Naive thymus-derived CD8-positive, alpha-beta T cell (primary cell): Measurements from ENCODE around the gene TIMM10. TPM values are rescaled to one million over a fixed set of nuclear protein-coding genes. Genes with fewer than 3 reads are reported as not detected.

Experiments used
- ATAC-seq, 2 donors: fragments of 150-1000 bp; cut with Tn5 transposase in 1 of 2; sonication (Bioruptor Pico), chemical (Tn5 transposase) in 1 of 2; 1 replicate in 1 of 2; 2 replicates in 1 of 2; pipeline ENCODE4 v1.10.0; 2021; ENCODE audit warnings: mild to moderate bottlenecking in 2 of 2, moderate library complexity in 2 of 2
- POLR2A ChIA-PET: fragments of 350-600 bp; sonication (Branson Sonifier 250); formaldehyde crosslinking; loops from one replicate; lab custom pipeline; 2021; ENCODE audit warnings: antibody characterized with exemption; lab: Charles Lee
- DNase-seq, 10 donors: peaks; one replicate each; pipeline versions ENCODE4 v3.0.0 to v3.0.0-alpha.2; 2020 to 2022
- H3K27ac Mint-ChIP-seq, 10 donors: one replicate each; pipeline ENCODE4 v1.8.0; 2020 to 2022; ENCODE audit warnings: mild to moderate bottlenecking in 10 of 10, mixed read lengths in 10 of 10, moderate library complexity in 4 of 10, inconsistent platforms in 1 of 10
- H3K27me3 Mint-ChIP-seq, 5 donors: one replicate each; pipeline ENCODE4 v1.8.0; 2021 to 2022; ENCODE audit warnings: mixed read lengths in 5 of 5
- H3K36me3 Mint-ChIP-seq, 3 donors: one replicate each; pipeline ENCODE4 v1.8.0; 2020 to 2022; ENCODE audit warnings: mixed read lengths in 3 of 3, mild to moderate bottlenecking in 2 of 3, inconsistent platforms in 1 of 3
- H3K4me1 Mint-ChIP-seq, 4 donors: one replicate each; pipeline ENCODE4 v1.8.0; 2021 to 2022; ENCODE audit warnings: mixed read lengths in 4 of 4
- H3K4me3 Mint-ChIP-seq, 10 donors: one replicate each; pipeline ENCODE4 v1.8.0; 2020 to 2022; ENCODE audit warnings: mild to moderate bottlenecking in 10 of 10, mixed read lengths in 10 of 10, moderate library complexity in 6 of 10, inconsistent platforms in 1 of 10
- H3K9me3 Mint-ChIP-seq, 9 donors: one replicate each; pipeline ENCODE4 v1.8.0; 2020 to 2022; ENCODE audit warnings: mixed read lengths in 9 of 9, mild to moderate bottlenecking in 3 of 9, inconsistent platforms in 1 of 9, moderate library complexity in 1 of 9
- polyA plus RNA-seq, 3 donors: library from polyadenylated mRNA; unstranded; fragments of 300-500 nt; fragmentation: Illumina TruSeq; gene quantifications; one replicate each; pipeline ENCODE4 v1.2.3, GENCODE V29; 2021
- total RNA-seq, 8 experiments: library from RNA in 2 of 8; stranded (reverse) in 2 of 8; gene quantifications; one replicate each; pipeline ENCODE4 v1.2.3 and lab custom pipeline; 2021 to 2026

TIMM10 gene
- total RNA-seq (10 to 100 TPM; 26.6 to 30.2 TPM), polyA plus RNA-seq (10 to 100 TPM; 66.1 to 86.5 (median 70.5) TPM), total RNA-seq (lab: John Stamatoyannopoulos, UW) (8.9 to 49.3 (median 12.7) reads per million in 6 experiments)

- Mint-ChIP-seq H3K27me3 (no peaks in the 10 kb centered on the region), H3K27ac (peak within 1 kb of the TSS; percentile 95 to 99 (median 96)), H3K4me3 (peak within 1 kb of the TSS; percentile 88 to 98 (median 94)), H3K9me3 (no peaks in the 10 kb centered on the region), H3K4me1 (peaks cover 10 to 39% (median 38%) of the 10 kb centered on the region in 4 donors), H3K36me3 (peaks cover 0 to 6% (median 0%) of the 10 kb centered on the region in 3 donors)
- POLR2A ChIA-PET = interaction anchor here (1.2 to 6.1 kb wide), 9 partner anchors 11 to 205 kb away, joined by 3 to 39 read pairs (median 5); partner anchors contain the start of genes SLC43A1, SSRP1 and UBE2L6
- peak; percentile 78 to 98 (median 94) for DNase-seq
- peak; percentile 91 to 93 for ATAC-seq
These were observed at the start of gene TIMM10 for GRCh38 chr11:57530596-57531507. TSS of gene TIMM10 (minus strand) at chr11:57530754. CDS start at chr11:57530189, 565 bp downstream.

- peaks cover 2 to 10% (median 4%) of the 10 kb centered on the region in 5 donors for H3K27me3 Mint-ChIP-seq
- no peak for ATAC-seq
- no peaks in the 10 kb centered on the region for H3K36me3 Mint-ChIP-seq
- DNase-seq = no peak
- H3K27ac Mint-ChIP-seq = no peak overlapping the region
- POLR2A ChIA-PET = interaction anchor here (0.7 kb wide), 1 partner anchor 14 kb away, joined by 3 read pairs; no protein-coding TSS in a partner anchor
- peaks cover 2 to 13% (median 11%) of the 10 kb centered on the region in 4 donors for H3K4me1 Mint-ChIP-seq
- no peak overlapping the region for H3K4me3 Mint-ChIP-seq
- H3K9me3 Mint-ChIP-seq = no peaks in the 10 kb centered on the region
These were observed 43.5 kb upstream of the TIMM10 start for GRCh38 chr11:57574061-57574460.

GRCh38 chr11:57571606-57572005 is 41.1 kb upstream of the TIMM10 start:
- no peaks in the 10 kb centered on the region for H3K9me3 Mint-ChIP-seq
- POLR2A ChIA-PET = interaction anchor here (5.5 kb wide), 1 partner anchor 69 kb away, joined by 33 read pairs; no protein-coding TSS in a partner anchor
- ATAC-seq = no peak

GRCh38 chr11:57568330-57568766 is 37.8 kb upstream of the TIMM10 start:
- no peaks in the 10 kb centered on the region for H3K9me3 Mint-ChIP-seq
- H3K36me3 Mint-ChIP-seq = peaks cover 0 to 9% (median 0%) of the 10 kb centered on the region in 3 donors
- ATAC-seq (peak; percentile 17 to 19), DNase-seq (peak in 5 of 10 donors; percentile 88 to 93 (median 88))
- peak overlapping the region; percentile 94 to 99 (median 98) for H3K27ac Mint-ChIP-seq
- no peaks in the 10 kb centered on the region for H3K27me3 Mint-ChIP-seq
- peak overlapping the region; percentile 97 to 100 (median 99) for H3K4me3 Mint-ChIP-seq
- H3K4me1 Mint-ChIP-seq = peaks cover 16 to 61% (median 44%) of the 10 kb centered on the region in 4 donors
- POLR2A ChIA-PET = interaction anchor here (0.6 to 5.5 kb wide), 12 partner anchors 12 to 242 kb away, joined by 3 to 33 read pairs (median 4); partner anchors contain the start of genes MED19, SELENOH, SSRP1 and TIMM10

More at GRCh38 chr11:57571606-57572005, 41.1 kb upstream of the TIMM10 start:
- no peak for DNase-seq
- Mint-ChIP-seq H3K4me1 (peaks cover 9 to 31% (median 16%) of the 10 kb centered on the region in 4 donors), H3K4me3 (no peak overlapping the region), H3K36me3 (no peaks in the 10 kb centered on the region), H3K27ac (peak overlapping the region in 4 of 10 donors; percentile 31 to 79 (median 50)), H3K27me3 (peaks cover 2 to 7% (median 4%) of the 10 kb centered on the region in 5 donors)

GRCh38 chr11:57567515-57568329 is 37.2 kb upstream of the TIMM10 start, which contains the start of gene UBE2L6:
TSS of gene UBE2L6 (minus strand) at chr11:57567672. CDS start at chr11:57567611, 61 bp downstream.
- ATAC-seq = peak; percentile 80 to 88
- H3K4me3 Mint-ChIP-seq = peak within 1 kb of the TSS; percentile 97 to 100 (median 99)
- no peaks in the 10 kb centered on the region for H3K9me3 Mint-ChIP-seq
- H3K4me1 Mint-ChIP-seq = peaks cover 18 to 67% (median 50%) of the 10 kb centered on the region in 4 donors
- peak within 1 kb of the TSS; percentile 94 to 99 (median 98) for H3K27ac Mint-ChIP-seq
- peak; percentile 56 to 93 (median 78) for DNase-seq
- POLR2A ChIA-PET = interaction anchor here (0.6 to 5.5 kb wide), 13 partner anchors 11 to 241 kb away, joined by 3 to 33 read pairs (median 4); partner anchors contain the start of genes MED19, SELENOH, SSRP1 and TIMM10
- no peaks in the 10 kb centered on the region for H3K27me3 Mint-ChIP-seq
- peaks cover 0 to 14% (median 0%) of the 10 kb centered on the region in 3 donors for H3K36me3 Mint-ChIP-seq

GRCh38 chr11:57566905-57567514 is 36.5 kb upstream of the TIMM10 start:
- H3K9me3 Mint-ChIP-seq = no peaks in the 10 kb centered on the region
- peaks cover 20 to 74% (median 54%) of the 10 kb centered on the region in 4 donors for H3K4me1 Mint-ChIP-seq
- DNase-seq (peak in 6 of 10 donors; percentile 21 to 52 (median 39)), ATAC-seq (peak in 1 of 2 donors; percentile 18)
- peak overlapping the region; percentile 95 to 100 (median 97) for H3K4me3 Mint-ChIP-seq
- H3K27ac Mint-ChIP-seq = peak overlapping the region; percentile 87 to 98 (median 96)
- H3K36me3 Mint-ChIP-seq = peaks cover 0 to 17% (median 0%) of the 10 kb centered on the region in 3 donors
- POLR2A ChIA-PET = interaction anchor here (0.6 to 5.5 kb wide), 6 partner anchors 36 to 232 kb away, joined by 3 to 33 read pairs (median 8); partner anchors contain the start of genes MED19, SSRP1, TIMM10 and TMX2
- H3K27me3 Mint-ChIP-seq = no peaks in the 10 kb centered on the region

GRCh38 chr11:57566005-57566904 is 35.7 kb upstream of the TIMM10 start:
- Mint-ChIP-seq H3K4me1 (peaks cover 22 to 74% (median 54%) of the 10 kb centered on the region in 4 donors), H3K36me3 (peaks cover 0 to 20% (median 0%) of the 10 kb centered on the region in 3 donors), H3K4me3 (peak overlapping the region; percentile 95 to 100 (median 97)), H3K27me3 (no peaks in the 10 kb centered on the region), H3K9me3 (no peaks in the 10 kb centered on the region), H3K27ac (peak overlapping the region; percentile 87 to 98 (median 96))
- POLR2A ChIA-PET = interaction anchor here (0.6 to 5.5 kb wide), 3 partner anchors 74 to 83 kb away, joined by 3 to 33 read pairs (median 6); partner anchors contain the start of gene YPEL4
- ATAC-seq (peak; percentile 26), DNase-seq (peak in 6 of 10 donors; percentile 10 to 52 (median 31))

GRCh38 chr11:57562596-57562995 is 32.0 kb upstream of the TIMM10 start:
- H3K27ac Mint-ChIP-seq = peak overlapping the region; percentile 16 to 97 (median 68)
- H3K9me3 Mint-ChIP-seq = no peaks in the 10 kb centered on the region
- ATAC-seq = no peak
- peak overlapping the region in 4 of 10 donors; percentile 21 to 61 (median 48) for H3K4me3 Mint-ChIP-seq
- no peaks in the 10 kb centered on the region for H3K27me3 Mint-ChIP-seq
- peaks cover 25 to 64% (median 63%) of the 10 kb centered on the region in 4 donors for H3K4me1 Mint-ChIP-seq
- peaks cover 0 to 52% (median 7%) of the 10 kb centered on the region in 3 donors for H3K36me3 Mint-ChIP-seq
- DNase-seq = no peak
- POLR2A ChIA-PET = no interaction called here

- Mint-ChIP-seq H3K27ac (peak overlapping the region in 4 of 10 donors; percentile 10 to 44 (median 31)), H3K4me3 (no peak overlapping the region), H3K4me1 (peaks cover 16 to 60% (median 49%) of the 10 kb centered on the region in 4 donors), H3K36me3 (peaks cover 0 to 75% (median 13%) of the 10 kb centered on the region in 3 donors), H3K27me3 (no peaks in the 10 kb centered on the region), H3K9me3 (no peaks in the 10 kb centered on the region)
- no peak for DNase-seq
- POLR2A ChIA-PET = interaction anchor here (0.6 kb wide), 1 partner anchor 14 kb away, joined by 3 read pairs; no protein-coding TSS in a partner anchor
- ATAC-seq = no peak
These were observed 29.6 kb upstream of the TIMM10 start for GRCh38 chr11:57560146-57560545.

- Mint-ChIP-seq H3K4me1 (peaks cover 5 to 22% (median 12%) of the 10 kb centered on the region in 4 donors), H3K27me3 (no peaks in the 10 kb centered on the region), H3K27ac (peak overlapping the region in 2 of 10 donors; percentile 53 to 60), H3K4me3 (no peak overlapping the region), H3K36me3 (peaks cover 0 to 93% (median 27%) of the 10 kb centered on the region in 3 donors), H3K9me3 (no peaks in the 10 kb centered on the region)
- DNase-seq = no peak
- POLR2A ChIA-PET = no interaction called here
- no peak for ATAC-seq
These were observed 25.5 kb upstream of the TIMM10 start for GRCh38 chr11:57556041-57556440.
